SU-DHL-6 (cell line): ENCODE data around the gene FAAH.

Source experiments
- EZH2phosphoT487 ChIP-seq: fragments of 200-600 bp; sonication (generic), shearing (Covaris generic); conservative IDR thresholded peaks from 2 replicates; pipeline ENCODE4 v1.6.1; 2018; ENCODE audit warnings: mild to moderate bottlenecking, antibody characterized with exemption, low read length, moderate library complexity, mixed read lengths
- TF ChIP-seq, protein P1 (sequence below): fragments of 200-600 bp; sonication (generic); IDR thresholded peaks from one replicate; pipeline ENCODE4 v1.5.1; 2017; ENCODE audit warnings: antibody characterized with exemption, mild to moderate bottlenecking, low read length, moderate library complexity; ENCODE audit not compliant: insufficient read depth, poor library complexity, severe bottlenecking

DNA sequence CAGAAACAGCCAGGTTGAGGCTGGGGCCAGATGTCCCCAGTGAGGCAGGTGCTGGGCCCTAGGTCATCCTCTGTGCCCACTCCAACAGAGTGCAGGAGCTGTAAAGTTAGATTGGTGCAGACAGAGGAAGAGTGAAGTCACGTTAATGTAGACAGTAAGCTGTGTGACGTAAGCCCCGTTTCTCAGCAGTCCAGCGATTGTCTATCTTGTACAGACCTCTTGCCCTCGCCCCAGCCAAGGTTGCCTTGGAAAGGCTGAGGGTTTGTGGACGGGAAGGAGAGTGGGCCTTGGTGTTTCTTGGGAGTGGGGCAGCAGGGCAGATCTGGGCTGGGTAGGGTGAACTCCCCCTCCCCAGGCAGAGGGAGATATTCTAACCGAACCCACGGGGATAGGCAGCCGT lies 13.5 kb downstream of the FAAH start:
- TF ChIP-seq, protein P1, sequence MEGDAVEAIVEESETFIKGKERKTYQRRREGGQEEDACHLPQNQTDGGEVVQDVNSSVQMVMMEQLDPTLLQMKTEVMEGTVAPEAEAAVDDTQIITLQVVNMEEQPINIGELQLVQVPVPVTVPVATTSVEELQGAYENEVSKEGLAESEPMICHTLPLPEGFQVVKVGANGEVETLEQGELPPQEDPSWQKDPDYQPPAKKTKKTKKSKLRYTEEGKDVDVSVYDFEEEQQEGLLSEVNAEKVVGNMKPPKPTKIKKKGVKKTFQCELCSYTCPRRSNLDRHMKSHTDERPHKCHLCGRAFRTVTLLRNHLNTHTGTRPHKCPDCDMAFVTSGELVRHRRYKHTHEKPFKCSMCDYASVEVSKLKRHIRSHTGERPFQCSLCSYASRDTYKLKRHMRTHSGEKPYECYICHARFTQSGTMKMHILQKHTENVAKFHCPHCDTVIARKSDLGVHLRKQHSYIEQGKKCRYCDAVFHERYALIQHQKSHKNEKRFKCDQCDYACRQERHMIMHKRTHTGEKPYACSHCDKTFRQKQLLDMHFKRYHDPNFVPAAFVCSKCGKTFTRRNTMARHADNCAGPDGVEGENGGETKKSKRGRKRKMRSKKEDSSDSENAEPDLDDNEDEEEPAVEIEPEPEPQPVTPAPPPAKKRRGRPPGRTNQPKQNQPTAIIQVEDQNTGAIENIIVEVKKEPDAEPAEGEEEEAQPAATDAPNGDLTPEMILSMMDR = no peak
- TF ChIP-seq EZH2phosphoT487 = no peak
